ENCODE results near the gene ZNF598.

DNA sequence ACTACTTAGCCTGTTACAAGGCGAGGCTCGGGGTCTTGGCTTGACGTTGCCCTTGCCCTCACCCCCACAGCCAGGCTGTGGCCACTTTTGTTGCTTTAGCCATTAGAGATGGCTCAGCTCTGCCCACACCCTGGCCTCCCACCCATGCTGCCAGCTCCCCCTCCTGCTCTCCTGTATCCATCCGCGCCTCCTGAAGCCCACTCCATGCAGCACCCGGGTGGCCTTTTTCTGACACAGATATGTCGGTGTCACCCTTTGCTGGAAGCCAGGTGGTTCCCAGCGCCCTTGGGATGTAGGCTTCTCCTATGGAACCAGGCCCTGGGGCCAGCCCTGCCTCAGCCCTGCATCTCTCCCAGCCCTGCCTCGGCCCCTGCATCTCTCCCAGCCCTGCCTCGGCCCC is 47.8 kb upstream of the ZNF598 start:
- no peak for TF ChIP-seq POLR2A (IDR thresholded peaks at IDR 0.05)
- TF ChIP-seq, protein P1, sequence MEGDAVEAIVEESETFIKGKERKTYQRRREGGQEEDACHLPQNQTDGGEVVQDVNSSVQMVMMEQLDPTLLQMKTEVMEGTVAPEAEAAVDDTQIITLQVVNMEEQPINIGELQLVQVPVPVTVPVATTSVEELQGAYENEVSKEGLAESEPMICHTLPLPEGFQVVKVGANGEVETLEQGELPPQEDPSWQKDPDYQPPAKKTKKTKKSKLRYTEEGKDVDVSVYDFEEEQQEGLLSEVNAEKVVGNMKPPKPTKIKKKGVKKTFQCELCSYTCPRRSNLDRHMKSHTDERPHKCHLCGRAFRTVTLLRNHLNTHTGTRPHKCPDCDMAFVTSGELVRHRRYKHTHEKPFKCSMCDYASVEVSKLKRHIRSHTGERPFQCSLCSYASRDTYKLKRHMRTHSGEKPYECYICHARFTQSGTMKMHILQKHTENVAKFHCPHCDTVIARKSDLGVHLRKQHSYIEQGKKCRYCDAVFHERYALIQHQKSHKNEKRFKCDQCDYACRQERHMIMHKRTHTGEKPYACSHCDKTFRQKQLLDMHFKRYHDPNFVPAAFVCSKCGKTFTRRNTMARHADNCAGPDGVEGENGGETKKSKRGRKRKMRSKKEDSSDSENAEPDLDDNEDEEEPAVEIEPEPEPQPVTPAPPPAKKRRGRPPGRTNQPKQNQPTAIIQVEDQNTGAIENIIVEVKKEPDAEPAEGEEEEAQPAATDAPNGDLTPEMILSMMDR (IDR thresholded peaks at IDR 0.05), result no peak

Data from breast epithelium (tissue), 3 donors.